ENCODE data around the gene CPM. TPM values are rescaled to one million over a fixed set of nuclear protein-coding genes. Genes with fewer than 3 reads are reported as not detected.

The CPM gene
- total RNA-seq, 1 experiment from 2014 or later: 13.3 TPM

DNA sequence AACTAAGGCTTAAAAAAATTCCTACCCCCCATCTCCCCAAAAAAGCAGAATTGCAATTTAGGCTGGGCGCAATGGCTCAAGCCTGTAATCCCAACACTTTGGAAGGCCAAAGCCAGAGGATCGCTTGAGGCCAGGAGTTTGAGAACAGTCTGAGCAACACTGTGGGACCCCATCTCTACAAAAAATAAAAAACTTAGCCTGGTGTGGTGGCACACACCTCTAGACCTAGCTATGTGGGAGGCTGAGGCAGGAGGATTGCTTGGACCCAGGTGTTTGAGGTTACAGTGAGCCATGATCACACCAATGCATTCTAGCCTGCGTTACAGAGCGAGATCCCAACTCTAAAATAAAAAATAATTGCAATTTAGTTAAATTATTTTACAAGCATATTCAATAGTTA is 54.1 kb downstream of the CPM start:
- no peak for DNase-seq (ENCODE audit: low read depth)

DNA sequence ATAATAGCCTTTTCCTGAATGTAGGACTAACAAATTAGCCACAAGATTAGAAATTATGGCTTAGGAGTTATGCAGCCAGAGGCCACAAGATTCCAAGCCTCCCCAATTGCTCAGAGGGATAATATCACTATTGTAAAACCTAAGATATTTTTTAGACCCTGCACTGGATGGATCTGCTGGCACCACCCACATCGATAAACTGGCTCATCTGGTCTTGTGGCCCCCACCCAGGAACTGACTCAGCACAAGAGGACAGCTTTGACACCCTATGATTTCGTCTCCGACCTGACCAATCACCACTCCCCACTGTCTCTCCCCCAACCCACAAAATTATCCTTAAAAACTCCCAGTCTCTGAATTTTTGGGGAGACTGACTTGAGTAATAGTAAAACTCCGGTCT is 54.7 kb downstream of the CPM start:
- DNase-seq (ENCODE audit: low read depth): no peak

DNA sequence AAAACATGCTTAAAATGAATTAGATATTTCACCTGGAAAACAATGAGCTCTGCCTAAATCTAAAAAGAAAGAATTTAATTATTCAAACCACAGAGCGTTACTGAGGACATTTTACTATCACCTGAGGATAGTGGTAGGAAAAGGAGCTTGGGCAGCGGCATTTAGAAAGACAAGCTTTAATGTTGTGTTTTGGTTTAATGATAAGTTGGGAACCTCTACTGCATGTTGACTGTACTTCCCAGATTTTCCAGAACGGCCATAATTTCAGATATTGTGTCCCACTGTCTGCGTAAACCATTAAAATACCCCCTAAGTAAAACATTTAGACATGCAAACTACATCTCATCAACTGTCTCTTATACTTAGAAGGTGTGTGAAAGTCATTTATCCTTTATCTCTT is 55.4 kb downstream of the CPM start:
- no peak for DNase-seq (ENCODE audit: low read depth)

DNA sequence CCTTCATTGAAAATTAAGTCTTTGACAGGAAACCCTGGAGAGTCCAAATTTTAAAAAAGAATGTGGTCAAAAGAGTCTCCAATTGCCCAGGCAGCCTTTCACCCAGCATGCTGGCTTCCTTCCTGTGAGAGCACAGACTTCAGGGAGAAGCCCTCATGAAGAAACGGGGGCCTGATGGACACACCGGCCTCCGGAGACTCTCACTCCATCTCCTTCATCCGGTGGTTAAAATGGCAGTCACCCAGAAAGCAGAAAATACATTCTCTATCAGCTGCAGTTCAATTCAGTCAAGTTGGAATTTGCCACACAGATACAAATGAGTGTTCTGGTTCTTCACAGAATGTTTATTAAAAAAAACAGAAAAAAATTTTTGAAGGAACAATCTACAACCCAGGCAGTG is 56.5 kb downstream of the CPM start:
- DNase-seq (ENCODE audit: low read depth): no peak

GRCh38 chr12:68873316-68873715 is 59.7 kb downstream of the CPM start:
- no peak for DNase-seq (ENCODE audit: low read depth)

- peak; percentile 25 for DNase-seq (ENCODE audit: low read depth)
Measured at GRCh38 chr12:68871921-68872320, 61.0 kb downstream of the CPM start.

DNA sequence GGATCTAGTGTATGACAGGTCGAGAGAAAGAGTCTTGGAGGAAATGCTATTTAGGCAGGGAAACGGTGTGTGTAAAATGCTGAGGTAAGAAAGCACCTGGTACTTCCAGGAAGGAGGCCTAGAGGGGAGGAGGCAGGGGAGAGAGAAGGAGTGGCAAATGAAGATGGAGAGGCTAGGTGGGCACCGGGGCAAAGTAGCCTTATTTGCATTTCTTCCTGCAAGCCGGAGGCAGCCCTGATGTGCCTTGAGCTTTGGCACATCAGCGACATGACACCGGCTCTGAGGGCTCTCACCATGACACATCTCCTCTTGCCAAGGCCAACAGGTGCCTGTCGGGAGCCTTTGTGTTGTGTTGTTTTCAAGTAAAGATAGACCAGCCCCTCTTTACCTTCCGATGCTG is 61.6 kb downstream of the CPM start:
- no peak for DNase-seq (ENCODE audit: low read depth)

GRCh38 chr12:68870443-68870842 is 62.5 kb downstream of the CPM start:
- no peak for DNase-seq (ENCODE audit: low read depth)

DNA sequence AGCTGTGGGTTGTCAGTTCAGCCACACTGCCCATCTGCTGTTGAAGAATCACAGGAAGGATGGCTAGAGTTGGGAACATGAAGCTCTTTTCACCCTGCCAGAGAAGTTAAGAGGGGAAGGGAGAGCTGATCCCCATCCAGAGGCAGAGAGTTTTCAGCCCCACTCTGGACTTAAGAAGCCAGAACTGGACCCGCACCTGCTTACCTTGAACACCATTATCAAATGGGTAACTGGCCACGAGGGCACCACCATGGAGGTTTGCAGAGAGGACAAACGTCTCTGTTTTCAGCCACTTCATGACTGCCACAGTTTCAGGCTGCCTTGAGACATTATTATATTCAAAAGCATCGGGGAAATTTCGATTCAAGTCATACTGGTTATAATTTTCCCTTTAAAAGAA is 63.0 kb downstream of the CPM start:
- no peak for DNase-seq (ENCODE audit: low read depth)

DNA sequence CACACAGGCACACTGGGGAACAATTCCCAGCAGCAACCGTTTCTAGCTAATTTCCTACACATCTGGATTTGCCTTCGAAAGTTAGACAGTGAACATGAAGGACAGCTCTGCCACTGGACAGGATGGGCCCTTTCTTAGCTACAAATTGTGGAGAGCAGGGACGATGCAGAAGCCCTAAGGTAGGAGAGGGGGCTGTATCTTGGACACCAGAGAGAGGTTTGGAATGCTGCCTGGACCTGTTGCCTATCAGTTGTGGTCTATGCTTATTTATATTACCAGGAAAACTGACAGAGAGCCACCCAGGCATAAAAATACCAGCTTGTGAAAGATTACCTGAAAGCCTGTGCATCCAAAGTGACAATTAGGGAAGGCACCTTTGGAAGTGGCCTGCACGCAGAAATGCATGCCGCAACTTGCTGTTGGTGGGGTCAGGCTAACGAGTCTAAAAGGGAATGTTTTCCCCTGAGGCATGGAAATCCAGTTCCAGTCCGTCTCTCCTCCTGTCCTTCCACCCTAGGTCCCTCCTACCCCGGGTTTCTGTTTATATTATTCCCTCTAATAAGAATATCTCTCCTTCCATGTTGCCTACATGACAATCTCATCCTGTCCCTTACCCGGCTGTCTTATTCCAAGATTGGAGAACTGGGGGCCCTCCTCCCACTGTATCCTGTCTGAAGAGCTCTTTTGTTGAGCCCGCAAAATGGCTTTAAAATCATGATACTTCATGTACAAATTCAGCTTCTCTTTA is 64.8 kb downstream of the CPM start:
- DNase-seq (ENCODE audit: low read depth): no peak

DNA sequence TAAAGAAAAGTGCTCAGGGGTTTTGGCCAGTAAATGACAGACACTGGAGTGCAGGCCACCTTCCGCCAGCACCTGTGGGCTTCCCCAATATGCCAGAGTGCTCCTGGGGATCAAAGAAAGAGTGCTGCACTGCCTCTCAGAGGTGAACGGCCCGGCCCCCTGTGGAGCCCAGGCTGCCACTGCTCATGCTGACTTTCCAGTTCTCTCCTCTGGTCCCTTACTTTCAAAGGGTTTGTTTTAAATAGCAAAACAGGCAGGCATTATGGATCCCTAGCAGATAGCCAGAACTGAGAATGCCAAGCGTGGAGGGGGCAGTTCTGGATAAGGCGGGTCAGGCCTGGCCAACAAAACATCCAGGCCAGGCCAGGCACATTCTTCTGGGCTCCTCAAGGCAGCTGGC is 65.4 kb downstream of the CPM start:
- no peak for DNase-seq (ENCODE audit: low read depth)

- no peak for DNase-seq (ENCODE audit: low read depth)
Measured at GRCh38 chr12:68866950-68867349, 66.0 kb downstream of the CPM start.

DNA sequence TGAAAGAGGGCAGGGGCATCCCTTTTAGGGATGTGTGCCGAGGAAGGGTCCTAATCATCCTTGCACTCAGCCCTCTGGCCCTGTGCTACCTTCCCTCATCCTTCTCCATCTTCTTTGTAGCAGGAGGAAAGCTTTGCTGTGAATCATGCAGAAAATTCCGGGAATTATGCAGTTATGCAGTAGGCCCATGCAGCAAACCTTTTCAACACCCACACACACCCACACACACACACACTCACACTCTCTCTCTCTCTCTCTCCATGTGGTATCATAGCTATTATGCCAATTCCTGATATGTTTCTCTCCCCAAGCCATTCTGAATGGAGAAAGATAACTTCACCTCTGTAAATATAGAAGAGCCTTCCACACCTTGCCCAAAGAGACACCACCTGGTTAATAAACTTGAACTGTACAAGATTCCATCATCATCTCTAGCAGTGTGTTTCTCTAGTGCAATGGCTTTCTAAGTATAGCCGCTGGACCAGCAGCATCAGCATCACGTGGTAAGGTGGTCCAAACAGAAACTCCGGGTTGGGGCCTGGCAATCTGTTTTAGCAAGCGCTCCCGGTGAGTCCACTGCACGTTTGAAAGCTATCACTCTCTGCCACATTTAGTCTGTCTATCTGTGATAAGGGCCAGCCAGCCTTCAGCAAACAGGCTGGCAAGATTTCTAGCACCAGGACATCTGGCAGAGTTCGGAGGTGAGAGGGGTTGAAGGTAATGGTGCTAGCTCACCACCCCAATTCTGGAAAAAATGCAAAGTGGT is 67.4 kb downstream of the CPM start:
- no peak for DNase-seq (ENCODE audit: low read depth)

- no peak for DNase-seq (ENCODE audit: low read depth)
Measured at GRCh38 chr12:68864604-68865003, 68.4 kb downstream of the CPM start.

GRCh38 chr12:68863886-68864454 is 69.0 kb downstream of the CPM start:
- DNase-seq (ENCODE audit: low read depth): peak; percentile 58

GRCh38 chr12:68863109-68863770 is 69.7 kb downstream of the CPM start:
- no peak for DNase-seq (ENCODE audit: low read depth)

- no peak for DNase-seq (ENCODE audit: low read depth)
Measured at GRCh38 chr12:68861890-68862289, 71.1 kb downstream of the CPM start.

DNA sequence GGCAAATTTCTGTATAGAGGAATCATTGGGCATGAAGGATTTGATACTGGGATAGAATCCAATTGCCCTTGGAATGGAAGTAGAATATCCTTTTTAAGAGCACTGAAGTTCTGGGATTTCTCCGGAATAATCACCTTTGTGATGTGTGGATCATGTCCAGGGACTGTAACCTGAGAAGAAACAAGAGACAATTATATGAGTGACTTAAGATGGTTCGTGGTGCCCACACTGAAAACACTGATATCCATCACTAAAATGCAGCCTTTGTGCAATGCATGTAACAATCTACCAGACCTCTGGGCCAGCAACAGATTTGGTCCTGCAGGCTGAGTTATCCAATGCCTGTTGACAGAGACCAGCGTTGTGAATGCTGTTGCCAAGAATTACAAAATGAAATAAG is 76.5 kb downstream of the CPM start:
- DNase-seq (ENCODE audit: low read depth): no peak

DNA sequence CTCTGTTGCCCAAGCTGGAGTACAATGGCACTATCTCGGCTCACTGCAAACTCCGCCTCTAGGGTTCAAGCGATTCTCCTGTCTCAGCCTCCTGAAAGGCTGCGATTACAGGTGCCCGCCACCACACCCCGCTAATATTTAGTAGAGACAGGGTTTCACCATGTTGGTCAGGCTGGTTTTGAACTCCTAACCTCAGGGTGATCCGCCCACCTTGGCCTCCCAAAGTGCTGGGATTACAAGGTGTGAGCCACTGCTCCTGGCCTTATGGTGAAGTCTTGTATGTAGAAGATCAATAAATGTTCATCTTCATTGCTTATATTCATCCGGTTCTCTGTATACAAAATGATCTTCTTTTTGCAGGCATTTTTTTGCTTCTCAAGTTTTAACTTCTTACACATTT is 77.2 kb downstream of the CPM start:
- no peak for DNase-seq (ENCODE audit: low read depth)

DNA sequence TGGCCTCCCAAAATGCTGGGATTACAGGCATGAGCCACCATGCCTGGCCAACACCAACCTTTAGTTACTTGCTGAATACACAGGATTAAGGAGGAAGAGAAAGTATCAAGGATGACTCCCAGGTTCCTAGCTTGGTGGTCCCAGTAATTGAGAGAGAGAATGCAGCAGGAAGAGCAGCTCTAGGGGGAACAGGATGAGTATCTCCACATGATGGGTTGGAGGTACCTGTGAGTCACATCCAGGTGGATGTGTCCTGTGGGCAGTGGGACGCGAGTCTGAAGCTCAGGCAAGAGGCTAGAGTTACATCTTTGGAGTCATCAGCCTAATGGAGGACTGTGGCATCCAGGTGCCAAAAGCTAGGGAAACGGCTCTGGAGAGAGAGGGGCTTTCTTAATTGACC is 77.9 kb downstream of the CPM start:
- no peak for DNase-seq (ENCODE audit: low read depth)

GRCh38 chr12:68854554-68854953 is 78.4 kb downstream of the CPM start:
- DNase-seq (ENCODE audit: low read depth): no peak

DNA sequence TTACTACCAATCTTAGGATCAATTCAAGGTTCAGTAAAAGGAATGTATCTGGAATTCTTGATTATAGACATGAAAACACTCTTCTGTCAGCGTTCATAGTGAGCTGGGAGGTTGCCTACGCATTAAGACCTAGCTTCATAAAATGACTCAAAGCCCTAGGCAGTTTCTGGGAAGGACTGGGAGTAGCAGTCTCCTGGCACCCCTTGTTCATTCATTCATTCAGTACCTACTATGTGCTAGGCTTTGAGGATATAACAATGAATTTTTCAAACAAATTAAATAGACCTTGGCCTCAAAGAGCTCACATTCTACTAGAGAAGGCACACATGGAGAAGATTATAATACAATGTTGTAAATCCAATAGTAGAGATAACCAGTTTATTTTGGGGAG is 78.9 kb downstream of the CPM start:
- DNase-seq (ENCODE audit: low read depth): no peak

Data from LHCN-M2 (cell line).